C4-2B (cell line): ENCODE results near the gene NPAS3.

Source experiments
- ZFX ChIP-seq: fragments of 450-650 bp; IDR thresholded peaks from 2 replicates; pipeline ENCODE4 v1.6.1; 2017
- TF ChIP-seq, protein P1 (sequence below): fragments of 450-650 bp; conservative IDR thresholded peaks from 2 replicates; pipeline ENCODE4 v1.5.1; 2017; ENCODE audit warnings: mild to moderate bottlenecking

DNA sequence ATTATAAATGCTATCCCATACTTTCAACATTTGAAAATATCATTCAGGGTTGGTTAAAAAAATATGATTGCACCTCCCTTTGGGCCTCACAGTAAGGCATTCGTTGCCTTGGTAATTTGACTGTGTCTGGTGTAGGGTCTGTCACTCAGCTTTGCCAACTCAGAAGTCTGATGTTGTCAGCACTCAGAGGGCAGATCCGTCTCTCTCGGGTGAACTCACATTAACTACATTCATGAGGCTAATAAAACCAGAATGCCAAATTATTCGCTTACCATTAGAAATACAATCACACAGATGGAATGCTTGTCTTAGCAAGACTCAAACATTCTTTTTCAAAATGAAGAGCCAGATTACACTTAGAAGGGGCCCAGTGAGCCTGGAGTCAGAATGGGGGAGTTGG, 53.0 kb downstream of the NPAS3 start:
- TF ChIP-seq, protein P1, sequence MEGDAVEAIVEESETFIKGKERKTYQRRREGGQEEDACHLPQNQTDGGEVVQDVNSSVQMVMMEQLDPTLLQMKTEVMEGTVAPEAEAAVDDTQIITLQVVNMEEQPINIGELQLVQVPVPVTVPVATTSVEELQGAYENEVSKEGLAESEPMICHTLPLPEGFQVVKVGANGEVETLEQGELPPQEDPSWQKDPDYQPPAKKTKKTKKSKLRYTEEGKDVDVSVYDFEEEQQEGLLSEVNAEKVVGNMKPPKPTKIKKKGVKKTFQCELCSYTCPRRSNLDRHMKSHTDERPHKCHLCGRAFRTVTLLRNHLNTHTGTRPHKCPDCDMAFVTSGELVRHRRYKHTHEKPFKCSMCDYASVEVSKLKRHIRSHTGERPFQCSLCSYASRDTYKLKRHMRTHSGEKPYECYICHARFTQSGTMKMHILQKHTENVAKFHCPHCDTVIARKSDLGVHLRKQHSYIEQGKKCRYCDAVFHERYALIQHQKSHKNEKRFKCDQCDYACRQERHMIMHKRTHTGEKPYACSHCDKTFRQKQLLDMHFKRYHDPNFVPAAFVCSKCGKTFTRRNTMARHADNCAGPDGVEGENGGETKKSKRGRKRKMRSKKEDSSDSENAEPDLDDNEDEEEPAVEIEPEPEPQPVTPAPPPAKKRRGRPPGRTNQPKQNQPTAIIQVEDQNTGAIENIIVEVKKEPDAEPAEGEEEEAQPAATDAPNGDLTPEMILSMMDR, result no peak
- no peak for TF ChIP-seq ZFX
